8988T (cell line): ENCODE results near the gene FADS3.

ENCODE experiments used
- DNase-seq: peaks from one replicate; pipeline ENCODE4 v3.0.0; 2011

The FADS3 gene

DNA sequence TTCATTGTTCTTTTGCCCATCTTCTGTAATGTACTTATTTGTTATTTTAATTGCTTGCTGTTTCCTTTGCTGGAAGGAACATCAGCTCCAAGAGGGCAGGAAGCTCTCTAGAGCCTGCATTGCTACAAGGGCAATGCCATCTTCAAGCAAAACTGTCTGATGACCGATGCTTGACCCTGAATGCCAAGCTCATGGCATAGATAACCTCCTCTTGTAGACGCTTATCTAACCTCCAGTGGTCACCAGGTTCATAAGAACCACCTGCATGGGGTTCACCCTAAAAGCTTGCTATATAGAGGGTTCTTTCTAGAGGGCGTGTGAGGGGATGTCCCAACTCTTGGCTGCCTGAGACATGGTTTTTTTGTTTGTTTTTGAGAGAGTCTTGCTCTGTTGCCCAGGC is 16.5 kb downstream of the FADS3 start:
- no peak for DNase-seq

DNA sequence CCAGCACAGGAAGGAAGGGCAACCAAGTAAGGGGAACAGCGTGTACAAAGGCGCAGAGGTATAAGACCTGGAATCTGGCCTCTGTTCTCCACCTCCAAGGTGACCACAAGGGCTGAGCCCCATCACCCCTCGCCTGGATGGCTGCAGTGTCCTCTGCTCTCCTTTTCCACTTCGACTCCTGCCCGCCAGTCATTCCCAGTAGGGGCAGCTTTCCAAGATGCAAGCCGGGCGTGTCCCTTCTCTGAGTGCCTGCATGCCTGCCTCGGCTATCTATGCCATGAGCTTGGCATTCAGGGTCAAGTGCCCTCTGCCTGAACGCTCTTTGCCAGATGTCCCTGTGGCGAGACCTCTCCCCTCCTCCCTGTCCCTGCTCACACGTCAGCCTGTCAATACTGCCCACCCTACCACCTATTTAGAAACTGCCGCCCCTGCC is 17.0 kb downstream of the FADS3 start:
- DNase-seq: no peak

DNA sequence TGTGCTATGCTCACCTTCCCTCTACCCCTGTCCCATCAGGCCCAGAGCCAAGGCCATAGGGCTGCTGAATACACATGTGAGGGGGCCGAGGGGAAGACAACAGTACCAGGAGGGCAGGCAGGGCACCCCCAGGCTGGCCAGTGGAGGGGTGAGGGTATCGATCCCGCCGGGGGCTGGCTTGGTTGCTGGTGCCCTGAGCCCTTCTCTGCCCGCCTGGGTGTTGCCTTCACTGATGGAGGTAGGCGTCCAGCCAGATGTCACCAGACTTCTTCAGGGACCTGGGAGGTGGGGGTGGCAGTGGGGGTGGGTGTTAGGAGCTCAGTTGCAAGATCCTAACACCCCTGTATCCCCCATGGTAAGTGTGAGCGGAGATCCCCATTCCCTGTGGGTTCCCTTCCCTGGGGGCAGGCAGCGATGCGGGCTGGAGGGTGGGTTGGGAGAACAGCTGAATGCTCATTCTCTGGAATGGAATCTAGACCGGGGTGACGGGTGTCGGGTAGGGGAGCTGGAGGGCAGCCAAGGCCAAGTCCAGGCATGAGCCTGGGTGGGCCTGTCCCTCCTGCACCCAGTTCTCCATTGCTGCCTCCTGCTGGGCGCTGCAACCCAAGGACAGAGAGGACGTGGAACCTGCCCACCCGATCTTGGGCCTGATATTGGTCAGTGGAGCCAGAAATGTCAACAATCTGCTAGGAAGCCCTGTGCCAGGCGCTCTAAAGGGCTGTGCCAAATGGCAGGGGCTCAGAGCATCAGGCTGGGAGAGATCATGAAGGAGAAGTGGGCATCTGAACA is 17.6 kb downstream of the FADS3 start:
- DNase-seq: no peak

DNA sequence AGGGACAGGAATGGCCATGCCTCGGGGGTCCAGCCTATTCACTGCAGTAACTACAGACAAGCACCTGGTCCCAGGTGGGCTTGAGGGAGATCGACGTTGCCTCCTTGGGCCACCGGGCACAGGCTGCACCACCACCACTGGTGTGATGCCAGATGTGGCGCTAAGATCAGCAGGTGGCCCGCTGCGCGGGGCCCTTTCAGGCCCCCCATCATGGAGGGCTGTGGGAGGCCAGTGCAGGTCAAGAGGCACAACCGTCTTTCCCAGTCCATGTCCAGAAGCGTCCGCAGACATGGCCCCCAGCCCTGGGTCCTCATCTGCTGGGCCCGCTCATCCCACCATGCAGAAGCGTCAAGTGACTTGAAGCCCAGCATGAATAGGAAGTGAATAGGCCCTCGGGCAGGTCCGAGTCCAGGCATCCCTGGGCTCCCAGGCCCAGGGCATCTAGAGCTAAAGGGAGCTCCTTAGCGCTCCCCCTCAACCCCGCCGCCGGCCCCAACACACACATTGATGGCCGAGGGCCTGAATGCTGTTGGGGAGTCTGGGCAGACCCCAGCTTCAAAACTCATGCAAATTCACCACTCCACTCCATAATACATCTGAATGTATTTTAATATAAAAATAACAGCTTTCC is 18.3 kb downstream of the FADS3 start:
- no peak for DNase-seq

DNA sequence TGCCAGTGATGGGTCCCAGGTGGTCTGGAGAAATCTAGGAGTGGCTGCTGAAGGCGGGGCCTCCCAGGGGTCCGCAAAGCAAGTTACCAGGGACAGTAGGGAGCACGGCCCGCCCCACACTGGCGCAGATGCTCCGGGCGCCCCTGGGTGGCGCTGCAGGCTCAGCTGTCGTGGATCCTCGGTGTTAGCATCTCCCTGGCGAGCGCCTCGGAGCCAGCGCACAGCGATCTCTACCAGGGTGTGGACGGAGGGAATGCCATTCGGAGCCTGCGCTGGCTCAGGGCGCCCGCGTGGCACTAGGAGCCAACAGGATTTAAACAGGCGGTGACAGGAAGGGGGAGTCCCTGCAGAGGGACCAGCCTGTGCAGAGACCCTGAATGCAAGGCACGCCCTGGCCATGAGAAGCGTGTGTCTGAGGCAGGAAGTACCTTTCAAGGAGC is 20.2 kb downstream of the FADS3 start:
- DNase-seq: peak; percentile 98

DNA sequence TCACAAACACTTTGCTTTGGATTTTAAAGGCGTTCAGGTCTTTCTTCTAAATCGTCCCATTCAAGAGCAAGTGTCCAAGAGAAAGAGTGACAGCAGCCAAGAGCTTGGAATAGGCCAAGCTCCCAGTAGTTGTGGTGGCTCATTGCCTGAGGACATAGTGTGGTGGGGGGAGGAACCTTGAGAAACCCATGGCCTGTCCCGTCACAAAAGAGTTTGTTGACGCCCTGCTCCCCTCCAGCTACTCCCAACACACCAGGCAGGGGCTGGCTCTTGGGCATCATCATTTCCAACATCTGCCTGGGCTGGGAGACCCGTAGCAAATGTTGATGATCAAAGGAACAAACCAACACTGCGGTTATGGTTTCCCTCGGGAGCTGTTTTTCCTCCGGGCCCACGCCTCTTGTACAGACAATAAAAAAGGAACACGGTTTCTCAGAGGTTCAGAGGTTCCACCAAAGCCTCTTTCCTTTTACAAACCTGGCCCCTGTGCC is 20.8 kb downstream of the FADS3 start:
- DNase-seq: no peak

DNA sequence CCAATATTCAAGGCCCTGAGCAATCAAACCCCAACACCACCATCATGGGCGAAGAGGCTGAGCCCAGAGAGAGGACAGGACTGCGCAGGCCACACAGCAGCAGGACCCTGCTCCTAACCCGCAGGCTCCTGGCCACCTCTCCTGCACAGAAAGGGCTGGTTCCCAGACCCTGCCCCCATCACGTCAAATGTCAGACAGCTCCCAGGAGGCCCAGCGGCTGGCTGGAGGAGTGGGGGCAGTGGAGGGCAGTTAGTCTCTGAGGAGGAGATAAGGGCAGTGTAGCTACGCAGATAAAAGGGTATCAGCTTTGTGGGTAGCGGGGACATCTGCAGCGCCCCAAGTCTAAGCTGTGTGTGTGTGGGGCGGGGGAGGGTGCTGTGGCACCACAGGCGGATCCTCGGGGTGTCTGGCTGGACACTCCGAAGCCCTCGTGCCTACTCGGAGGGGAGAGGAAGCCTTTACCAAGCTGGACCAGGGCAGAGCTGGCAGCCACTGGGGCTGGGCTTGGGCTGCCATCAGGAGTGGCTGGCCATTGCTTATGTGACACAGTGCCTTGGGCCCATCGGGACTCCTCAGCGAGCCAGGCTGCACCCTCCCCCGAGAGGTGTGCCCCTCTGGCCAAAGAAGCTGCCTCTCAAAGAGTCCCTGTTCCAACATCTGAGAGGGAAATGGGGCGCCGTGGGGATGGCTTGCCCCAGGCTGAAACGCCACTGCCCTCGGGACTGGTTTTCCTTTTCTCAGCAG is 21.5 kb downstream of the FADS3 start:
- no peak for DNase-seq

DNA sequence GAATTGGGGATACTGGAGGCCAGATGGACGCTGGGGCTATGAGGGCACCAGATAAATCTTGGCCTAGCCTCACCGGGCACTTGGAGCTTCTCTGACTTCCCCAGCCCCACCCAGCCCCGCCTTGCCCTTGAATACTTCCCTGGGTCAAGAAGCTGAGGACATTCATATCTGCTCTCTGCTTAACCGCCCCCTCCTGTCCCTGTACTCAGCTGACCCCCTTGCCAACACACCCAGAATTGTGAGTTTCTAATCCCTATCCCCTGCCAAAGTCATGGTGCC is 22.0 kb downstream of the FADS3 start:
- no peak for DNase-seq

DNA sequence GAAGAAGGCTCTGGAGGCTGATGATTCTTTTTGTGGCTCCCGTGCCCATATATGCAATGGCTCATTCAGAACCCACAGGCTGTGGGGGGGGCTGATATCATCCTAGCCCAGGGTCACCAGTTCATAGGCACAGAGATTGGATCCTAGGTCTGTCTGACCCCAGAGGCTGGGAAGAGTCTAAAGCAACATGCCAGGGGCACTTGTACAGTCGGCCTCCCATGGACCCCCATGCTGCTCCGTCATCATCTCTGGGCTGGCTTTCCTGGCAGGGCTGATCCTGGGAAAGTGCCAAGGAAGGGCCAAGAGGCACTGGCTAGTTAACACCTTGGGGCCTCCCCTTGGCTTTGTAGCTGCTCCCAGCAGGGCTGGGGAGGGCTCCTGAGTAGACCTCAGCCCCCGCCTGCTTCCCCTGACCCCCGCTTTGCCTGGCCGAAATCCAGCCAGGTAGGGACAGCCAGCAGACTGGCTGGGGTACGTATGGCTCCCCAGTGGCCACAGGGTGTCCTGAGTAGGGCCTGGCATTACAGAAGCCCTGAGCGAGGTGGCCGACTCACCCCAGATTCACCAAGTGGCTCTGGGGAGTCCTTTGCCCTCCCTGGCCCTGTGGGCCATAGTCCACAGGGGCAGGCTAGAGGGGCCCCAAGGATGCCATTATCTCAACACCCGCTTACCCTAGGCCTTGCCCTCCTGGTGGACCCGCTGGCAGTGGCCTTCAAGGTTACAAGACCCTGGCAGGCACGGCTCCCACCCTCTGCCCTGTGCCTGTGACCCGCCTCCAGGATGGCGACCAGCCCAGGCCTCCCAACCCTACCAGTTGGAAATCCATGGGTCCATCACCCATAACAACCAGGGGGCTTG is 22.5 kb downstream of the FADS3 start:
- no peak for DNase-seq

DNA sequence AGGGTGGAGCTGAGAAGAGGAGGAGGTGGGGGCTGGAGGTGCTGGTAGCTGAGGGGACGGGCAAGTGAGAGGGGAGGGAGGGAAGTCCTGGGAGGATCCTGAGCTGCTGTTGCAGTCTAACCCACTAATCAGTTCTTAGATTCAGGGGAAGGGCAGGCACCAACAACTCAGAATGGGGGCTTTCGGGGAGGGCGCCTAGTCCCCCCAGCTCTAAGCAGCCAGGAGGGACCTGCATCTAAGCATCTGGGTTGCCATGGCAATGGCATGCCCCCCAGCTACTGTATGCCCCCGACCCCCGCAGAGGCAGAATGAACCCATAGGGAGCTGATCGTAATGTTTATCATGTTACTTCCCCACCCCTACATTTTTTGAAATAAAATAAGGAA is 24.4 kb downstream of the FADS3 start:
- no peak for DNase-seq

DNA sequence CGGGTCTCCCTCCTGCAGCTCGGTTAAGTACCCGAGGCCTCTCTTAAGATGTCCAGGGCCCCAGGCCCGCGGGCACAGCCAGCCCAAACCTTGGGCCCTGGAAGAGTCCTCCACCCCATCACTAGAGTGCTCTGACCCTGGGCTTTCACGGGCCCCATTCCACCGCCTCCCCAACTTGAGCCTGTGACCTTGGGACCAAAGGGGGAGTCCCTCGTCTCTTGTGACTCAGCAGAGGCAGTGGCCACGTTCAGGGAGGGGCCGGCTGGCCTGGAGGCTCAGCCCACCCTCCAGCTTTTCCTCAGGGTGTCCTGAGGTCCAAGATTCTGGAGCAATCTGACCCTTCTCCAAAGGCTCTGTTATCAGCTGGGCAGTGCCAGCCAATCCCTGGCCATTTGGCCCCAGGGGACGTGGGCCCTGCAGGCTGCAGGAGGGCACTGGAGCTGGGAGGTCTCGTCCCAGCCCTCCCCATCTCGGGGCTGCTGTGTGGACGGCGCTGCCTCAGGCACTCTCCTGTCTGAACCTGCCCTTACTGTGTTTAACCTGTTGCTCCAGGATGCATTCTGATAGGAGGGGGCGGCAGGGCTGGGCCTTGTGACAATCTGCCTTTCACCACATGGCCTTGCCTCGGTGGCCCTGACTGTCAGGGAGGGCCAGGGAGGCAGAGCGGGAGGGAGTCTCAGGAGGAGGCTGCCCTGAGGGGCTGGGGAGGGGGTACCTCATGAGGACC is 25.0 kb downstream of the FADS3 start:
- no peak for DNase-seq

DNA sequence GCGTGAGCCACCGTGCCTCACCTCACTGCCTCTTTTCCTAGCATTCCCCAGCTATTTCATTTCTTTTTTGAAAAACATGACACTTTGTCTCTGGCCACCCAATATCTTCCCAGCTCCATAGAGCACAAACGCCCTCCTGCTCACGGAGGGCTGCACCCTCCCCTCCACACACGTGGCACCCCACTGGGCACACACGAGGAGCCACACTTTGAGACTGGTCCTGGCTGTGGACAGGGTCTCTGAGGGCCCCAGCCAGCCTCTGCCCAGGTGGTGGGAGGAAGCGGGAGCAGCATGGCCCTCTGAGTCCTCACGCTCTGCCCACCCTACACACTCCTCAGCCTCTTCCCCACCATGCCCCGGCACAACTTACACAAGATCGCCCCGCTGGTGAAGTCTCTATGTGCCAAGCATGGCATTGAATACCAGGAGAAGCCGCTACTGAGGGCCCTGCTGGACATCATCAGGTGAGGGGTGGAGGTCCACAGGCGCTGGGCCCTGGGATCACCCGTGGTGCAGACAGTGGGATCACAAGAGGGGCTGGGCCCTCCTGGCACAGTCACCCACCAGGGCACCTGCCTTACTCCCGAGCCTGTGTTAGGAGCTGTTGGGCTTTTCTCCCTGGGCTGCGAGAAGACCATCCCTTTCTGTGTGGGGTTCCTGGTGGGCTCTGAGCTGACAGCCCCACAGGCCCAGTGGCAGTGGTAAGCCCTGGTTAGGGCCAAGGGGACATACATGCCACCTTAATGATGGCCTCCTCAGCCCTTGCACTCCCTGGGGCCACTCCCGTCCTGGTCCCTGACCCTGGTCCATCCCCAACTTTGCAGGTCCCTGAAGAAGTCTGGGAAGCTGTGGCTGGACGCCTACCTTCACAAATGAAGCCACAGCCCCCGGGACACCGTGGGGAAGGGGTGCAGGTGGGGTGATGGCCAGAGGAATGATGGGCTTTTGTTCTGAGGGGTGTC is 26.2 kb downstream of the FADS3 start:
- no peak for DNase-seq

DNA sequence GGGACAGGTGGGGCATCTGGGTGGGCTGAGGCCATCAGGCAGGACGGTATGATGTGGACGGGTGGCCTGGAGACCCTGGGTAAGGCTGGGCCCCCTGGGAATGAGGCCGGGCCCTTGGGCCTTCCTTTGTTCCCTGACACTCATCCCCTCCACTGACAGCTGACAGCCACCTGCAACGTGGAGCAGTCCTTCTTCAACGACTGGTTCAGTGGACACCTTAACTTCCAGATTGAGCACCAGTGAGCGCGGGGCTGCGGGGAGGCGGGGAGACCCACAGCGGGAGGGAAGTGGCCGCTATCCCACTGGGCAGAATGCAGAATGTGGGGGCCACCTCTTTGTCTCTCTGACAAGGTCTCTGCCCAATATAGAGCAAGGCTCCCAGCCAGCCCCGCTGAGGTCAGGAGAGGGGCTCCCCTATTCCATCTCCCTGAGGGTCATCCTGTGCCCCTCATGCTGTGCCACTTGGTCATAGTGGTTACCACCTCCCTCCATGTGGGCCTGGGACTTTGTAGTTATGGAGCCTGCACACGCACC is 27.7 kb downstream of the FADS3 start:
- DNase-seq: no peak

DNA sequence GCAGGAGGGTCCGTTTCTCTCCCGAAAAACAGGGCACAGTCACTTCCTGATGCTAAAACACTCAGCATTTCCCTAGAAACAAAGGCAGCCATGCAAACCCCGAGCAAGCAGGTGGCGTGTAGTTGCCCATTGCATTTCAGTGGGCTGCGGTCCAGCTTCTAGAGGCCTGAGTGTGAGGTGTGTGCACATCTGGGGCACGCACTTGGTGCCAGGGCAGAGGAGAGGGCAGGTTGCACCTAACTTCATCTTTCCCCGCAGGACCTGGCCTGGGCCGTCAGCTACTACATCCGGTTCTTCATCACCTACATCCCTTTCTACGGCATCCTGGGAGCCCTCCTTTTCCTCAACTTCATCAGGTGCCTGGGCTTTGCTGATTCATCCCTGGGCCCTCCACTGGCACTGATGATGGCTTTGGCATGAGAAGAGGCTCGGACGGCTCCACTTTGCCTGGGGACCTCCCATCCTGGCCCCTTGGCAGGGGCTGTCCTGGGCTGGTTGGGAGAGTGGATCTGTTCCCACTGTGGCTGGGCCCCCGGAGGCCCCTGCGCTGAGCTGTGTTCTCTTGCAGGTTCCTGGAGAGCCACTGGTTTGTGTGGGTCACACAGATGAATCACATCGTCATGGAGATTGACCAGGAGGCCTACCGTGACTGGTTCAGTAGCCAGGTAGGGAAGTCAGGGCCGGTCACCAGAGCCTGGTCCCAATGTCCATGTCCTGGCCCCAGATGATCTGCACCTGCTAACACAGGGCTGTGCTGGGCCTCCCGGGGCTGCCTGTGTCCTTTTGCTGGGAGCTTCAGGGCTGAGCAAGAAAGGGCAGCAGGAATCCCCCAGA is 28.4 kb downstream of the FADS3 start:
- no peak for DNase-seq

DNA sequence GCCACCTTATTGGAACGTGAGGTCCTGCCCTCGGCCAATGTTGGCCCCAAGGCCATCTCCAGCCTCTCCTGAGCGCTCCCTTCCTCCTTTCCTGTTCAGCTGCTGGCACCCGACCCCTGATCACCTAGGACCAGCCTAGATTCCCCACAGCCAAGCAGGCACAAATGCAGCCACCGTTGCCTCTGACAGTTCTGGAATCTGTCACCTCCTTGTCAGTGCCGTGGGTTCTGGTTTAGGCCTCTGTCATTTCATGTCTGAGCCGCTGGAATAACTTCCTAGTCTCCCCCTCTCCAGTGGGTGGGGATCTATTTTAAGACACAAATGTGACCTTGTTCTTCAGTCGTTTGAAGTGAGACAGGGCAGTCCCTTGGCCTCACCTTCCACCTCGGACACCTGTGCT is 29.7 kb downstream of the FADS3 start:
- DNase-seq: no peak

DNA sequence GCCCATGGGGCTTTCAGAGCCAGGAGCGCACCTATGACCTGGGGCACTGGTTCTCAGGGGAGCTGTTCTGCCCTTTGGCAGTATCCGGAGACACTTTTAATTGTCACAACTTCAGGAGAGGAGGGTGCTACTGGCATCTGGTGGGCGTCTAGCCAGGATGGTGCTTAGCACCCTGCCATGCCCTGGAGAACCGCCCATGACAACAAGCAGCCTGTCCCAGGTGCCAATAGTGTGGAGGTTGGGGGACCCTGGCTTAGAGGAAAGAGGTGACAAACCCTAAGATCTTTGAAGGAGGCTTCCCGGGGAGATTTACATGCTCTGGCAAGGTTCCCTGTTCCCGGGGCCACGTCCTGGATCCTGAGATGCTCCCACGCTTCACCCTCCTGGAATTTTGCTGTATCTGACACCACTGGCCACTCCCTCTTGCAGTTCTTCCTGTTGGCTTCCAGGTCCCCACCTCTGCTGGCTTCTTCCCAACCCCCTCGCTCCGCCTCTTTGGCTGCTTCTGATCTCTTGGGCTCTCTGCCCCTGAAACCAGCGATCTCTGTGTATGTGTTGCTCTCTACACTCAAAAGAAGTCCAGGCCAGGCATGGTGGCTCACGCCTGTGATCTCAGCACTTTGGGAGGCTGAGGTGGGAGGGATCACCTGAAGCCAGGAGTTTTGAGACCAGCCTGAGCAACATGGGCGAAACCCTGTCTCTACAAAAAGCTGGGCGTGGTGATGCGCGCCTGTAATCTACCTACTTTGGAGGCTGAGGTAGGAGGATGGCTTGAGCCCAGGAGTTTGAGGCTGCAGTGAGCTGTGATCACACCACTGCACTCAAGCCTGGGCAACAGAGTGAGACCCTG is 31.1 kb downstream of the FADS3 start:
- DNase-seq: no peak

DNA sequence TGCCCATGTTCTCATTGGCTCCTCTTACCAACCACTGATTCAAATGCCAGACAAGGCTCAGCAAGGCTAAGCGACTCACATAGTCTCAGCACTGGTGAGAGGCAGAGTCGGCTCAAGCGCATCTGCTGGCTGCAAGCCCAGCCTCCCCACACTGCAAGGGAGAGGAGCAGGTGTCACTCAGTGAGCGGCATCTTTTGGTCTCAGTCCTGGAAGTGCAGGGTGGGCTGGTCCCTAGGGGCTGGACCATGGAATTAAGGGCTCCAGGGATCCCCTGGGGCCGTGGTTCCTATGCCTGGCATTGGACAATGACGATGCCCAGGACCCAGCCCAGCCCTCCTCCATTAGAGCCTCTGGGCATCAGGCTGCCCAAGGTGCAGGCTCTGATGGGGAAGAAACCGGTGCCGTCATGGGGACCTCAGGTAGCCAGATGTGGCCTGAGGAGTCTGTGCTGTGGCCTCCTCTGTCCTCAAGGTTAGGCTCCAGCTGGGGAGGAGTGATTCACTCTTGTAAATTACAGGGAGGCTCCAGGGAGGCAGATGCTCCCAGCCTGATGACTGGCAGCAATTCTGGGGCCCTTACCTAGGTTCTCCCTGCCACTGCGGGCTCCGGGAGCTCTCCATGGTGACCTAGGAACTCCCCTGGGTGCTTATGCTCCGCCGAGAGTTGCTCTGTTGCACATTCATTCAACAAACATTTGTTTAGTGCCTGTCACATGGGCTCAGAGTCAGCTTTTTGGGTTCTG is 35.2 kb downstream of the FADS3 start:
- no peak for DNase-seq
